Gastrocnemius medialis (tissue), 4 donors: ENCODE results near the gene ATAD3C. TPM values are rescaled to one million over a fixed set of nuclear protein-coding genes. Genes with fewer than 3 reads are reported as not detected.
"Not testable (repeated sequence)": the region's sequence is repeated elsewhere in the genome, so short reads cannot be mapped to it uniquely, and the experiment has no call there.

Source experiments
- ATAC-seq, 2 donors: fragments of 150-250 bp; one replicate each; pipeline ENCODE4 v1.9.1; 2016
- DNase-seq, 2 donors: peaks; one replicate each; pipeline ENCODE4 v3.0.0-alpha.2; 2019
- H3K27ac ChIP-seq, 4 donors: fragments of 200-600 bp; sonication (generic); 1 replicate in 1 of 4; 2 replicates in 3 of 4; pipeline ENCODE4 v1.5.1; 2016 to 2018; ENCODE audit warnings: mild to moderate bottlenecking in 2 of 4, moderate library complexity in 1 of 4
- H3K27me3 ChIP-seq, 3 donors: fragments of 200-600 bp; sonication (generic) in 2 of 3; 1 replicate in 1 of 3; 2 replicates in 2 of 3; pipeline versions ENCODE4 v1.5.1 to v1.6.0; 2016 to 2019; ENCODE audit warnings: mild to moderate bottlenecking in 1 of 3, moderate library complexity in 1 of 3
- H3K36me3 ChIP-seq, 2 donors: fragments of 200-600 bp; sonication (generic) in 1 of 2; one replicate each; pipeline ENCODE4 v1.5.1; 2017 to 2018
- H3K4me1 ChIP-seq, 2 donors: fragments of 200-600 bp; sonication (generic) in 1 of 2; one replicate each; pipeline ENCODE4 v1.5.1; 2016 to 2017; ENCODE audit warnings: mild to moderate bottlenecking in 2 of 2
- H3K4me3 ChIP-seq, 4 donors: fragments of 200-600 bp; sonication (generic) in 3 of 4; 1 replicate in 1 of 4; 2 replicates in 3 of 4; pipeline ENCODE4 v1.5.1; 2016 to 2019; ENCODE audit warnings: mild to moderate bottlenecking in 2 of 4
- H3K9me3 ChIP-seq, 3 donors: fragments of 200-600 bp; sonication (generic) in 2 of 3; 1 replicate in 1 of 3; 2 replicates in 2 of 3; pipeline ENCODE4 v1.5.1; 2016 to 2019
- POLR2A ChIP-seq, 2 donors: fragments of 450-650 bp; IDR thresholded peaks; one replicate each; pipeline ENCODE4 v1.6.1; 2017; ENCODE audit warnings: antibody characterized with exemption in 2 of 2, mild to moderate bottlenecking in 2 of 2, moderate library complexity in 2 of 2
- in situ Hi-C, 4 donors: fragments of 200-750 bp; cut with MboI; loops; one replicate each; pipeline versions ENCODE4 v1.15.0 to v1.8.0; 2017; ENCODE audit warnings: low sequenced_read_pairs in 4 of 4
- intact Hi-C: fragments of 100-400 bp; cut with DNase I; formaldehyde crosslinking; loops from one replicate; pipeline ENCODE4 v1.15.1; 2023; ENCODE audit warnings: low total_unique reads
- total RNA-seq, 4 donors: library from RNA; depleted of rRNA; stranded (reverse); fragments of >200 nt; gene quantifications; one replicate each; pipeline versions ENCODE4 v1.1.0 to v1.2.3, GENCODE V29; 2016
- TF ChIP-seq, protein P1 (sequence below), 5 experiments: fragments of 450-650 bp in 3 of 5; fragments of 200-600 bp in 2 of 5; sonication (generic) in 2 of 5; IDR thresholded peaks in 4 of 5; conservative IDR thresholded peaks in 1 of 5; 1 replicate in 4 of 5; 2 replicates in 1 of 5; pipeline ENCODE4 v1.5.1; 2016 to 2019; ENCODE audit warnings: antibody characterized with exemption in 5 of 5, mild to moderate bottlenecking in 3 of 5, moderate library complexity in 3 of 5

The ATAD3C gene
- total RNA-seq, 4 donors from 2014 or later = 0.07 TPM; not detected in 3

DNA sequence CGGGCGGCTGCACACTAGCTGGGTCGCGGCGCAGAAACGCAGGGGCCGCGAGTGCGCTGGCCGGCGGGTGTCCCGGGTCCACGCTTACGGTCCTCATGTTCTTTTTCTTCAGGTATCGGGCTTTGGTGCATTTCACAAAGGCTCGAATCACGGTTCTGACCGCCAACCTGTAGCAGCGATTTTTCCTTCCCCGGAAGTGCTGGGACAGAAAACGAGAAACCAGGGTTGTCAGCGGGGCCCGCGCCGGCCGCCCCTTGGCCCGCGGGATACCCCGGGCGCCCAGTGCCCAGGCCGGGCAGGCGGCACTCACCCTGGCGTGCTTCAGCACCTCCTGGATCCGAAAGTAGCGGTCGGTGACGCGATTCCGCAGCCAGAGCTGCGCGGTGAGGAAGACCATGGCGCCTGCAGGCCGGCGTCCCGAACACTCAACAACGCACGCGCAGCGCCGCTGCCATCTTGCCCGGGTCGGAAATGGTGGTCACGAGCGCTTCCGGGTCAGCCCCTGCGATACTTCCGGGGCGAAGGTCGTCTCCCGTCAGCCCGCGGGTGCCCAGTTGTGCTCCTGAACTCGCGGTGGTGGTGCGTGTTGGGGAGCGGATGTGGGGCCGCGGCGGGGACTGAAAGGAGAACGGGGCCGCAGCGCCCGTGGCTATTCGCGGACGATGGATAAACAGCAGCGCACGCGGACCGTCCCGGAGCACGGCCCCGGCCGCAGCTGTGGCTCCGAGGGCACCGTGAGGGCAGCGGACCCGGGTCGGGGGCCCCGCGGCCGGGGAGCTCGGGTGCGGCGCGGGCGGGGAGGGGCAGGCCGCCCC, 42.5 kb upstream of the ATAD3C start, which contains the start of gene MRPL20:
MRPL20 (minus strand) TSS at position 473 of the 815 bp plus-strand sequence; CDS start at position 397, 76 bp downstream.
- H3K36me3 ChIP-seq = peaks cover 0 to 15% of the 10 kb centered on the region in 2 donors
- TF ChIP-seq POLR2A (IDR thresholded peaks at IDR 0.05) = peak; percentile 62 to 86
- TF ChIP-seq, protein P1, sequence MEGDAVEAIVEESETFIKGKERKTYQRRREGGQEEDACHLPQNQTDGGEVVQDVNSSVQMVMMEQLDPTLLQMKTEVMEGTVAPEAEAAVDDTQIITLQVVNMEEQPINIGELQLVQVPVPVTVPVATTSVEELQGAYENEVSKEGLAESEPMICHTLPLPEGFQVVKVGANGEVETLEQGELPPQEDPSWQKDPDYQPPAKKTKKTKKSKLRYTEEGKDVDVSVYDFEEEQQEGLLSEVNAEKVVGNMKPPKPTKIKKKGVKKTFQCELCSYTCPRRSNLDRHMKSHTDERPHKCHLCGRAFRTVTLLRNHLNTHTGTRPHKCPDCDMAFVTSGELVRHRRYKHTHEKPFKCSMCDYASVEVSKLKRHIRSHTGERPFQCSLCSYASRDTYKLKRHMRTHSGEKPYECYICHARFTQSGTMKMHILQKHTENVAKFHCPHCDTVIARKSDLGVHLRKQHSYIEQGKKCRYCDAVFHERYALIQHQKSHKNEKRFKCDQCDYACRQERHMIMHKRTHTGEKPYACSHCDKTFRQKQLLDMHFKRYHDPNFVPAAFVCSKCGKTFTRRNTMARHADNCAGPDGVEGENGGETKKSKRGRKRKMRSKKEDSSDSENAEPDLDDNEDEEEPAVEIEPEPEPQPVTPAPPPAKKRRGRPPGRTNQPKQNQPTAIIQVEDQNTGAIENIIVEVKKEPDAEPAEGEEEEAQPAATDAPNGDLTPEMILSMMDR (IDR thresholded peaks at IDR 0.05 in 4 of 5, conservative IDR thresholded peaks at IDR 0.05 in 1 of 5) = no peak
- in situ Hi-C loops = no loop called here
- peaks cover 35% of the 10 kb centered on the region in 2 donors for H3K4me1 ChIP-seq
- H3K4me3 ChIP-seq = peak within 1 kb of the TSS; percentile 85 to 100 (median 93)
- ATAC-seq (peak; percentile 97 to 98), DNase-seq (peak; percentile 91 to 93)
- H3K27ac ChIP-seq = peak within 1 kb of the TSS; percentile 79 to 95 (median 84)
- H3K9me3 ChIP-seq = no peaks in the 10 kb centered on the region
- H3K27me3 ChIP-seq = no peaks in the 10 kb centered on the region
- intact Hi-C loops = loop anchor here (1.0 to 2.0 kb wide), 3 partner anchors 8 to 134 kb away; partner anchors contain the start of genes AURKAIP1, CCNL2 and UBE2J2

DNA sequence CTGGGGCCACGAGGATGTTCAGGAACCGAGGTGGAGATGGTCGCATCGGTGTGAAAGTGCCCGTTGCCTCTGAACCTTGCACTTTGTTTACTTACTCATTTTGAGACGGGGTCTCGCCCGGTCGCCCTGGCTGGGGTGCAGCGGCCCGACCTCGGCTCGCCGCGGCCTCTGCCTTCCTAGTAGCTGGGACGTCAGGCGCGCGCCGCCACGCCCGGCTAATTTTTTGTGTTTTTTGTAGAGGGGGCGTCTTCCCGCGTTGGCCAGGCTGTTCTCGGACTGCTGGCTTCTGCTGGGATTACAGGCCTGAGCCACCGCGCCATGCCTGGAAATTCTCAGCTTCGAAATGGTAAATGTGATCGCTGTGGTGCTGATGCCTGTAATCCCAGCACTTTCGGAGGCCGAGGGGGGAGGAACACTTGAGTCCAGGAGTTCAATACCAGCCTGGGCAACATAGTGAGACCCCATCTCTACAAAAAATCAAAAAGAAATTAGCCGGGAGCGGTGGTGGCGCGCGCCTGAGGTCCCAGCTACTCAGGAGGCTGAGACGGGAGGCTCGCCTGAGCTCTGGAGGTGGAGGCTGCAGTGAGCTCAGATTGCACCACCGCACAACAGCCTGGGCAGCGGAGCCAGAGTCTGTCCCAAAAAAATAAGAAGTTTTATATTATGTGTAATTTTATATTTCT, 41.7 kb upstream of the ATAD3C start:
- peaks cover 0 to 15% of the 10 kb centered on the region in 2 donors for H3K36me3 ChIP-seq
- DNase-seq (no peak), ATAC-seq (peak; percentile 21 to 22)
- H3K4me3 ChIP-seq = peak overlapping the region; percentile 85 to 100 (median 93)
- H3K27me3 ChIP-seq = no peaks in the 10 kb centered on the region
- intact Hi-C loops = loop anchor here (1.0 to 2.0 kb wide), 3 partner anchors 8 to 135 kb away; partner anchors contain the start of genes AURKAIP1, CCNL2 and UBE2J2
- no peaks in the 10 kb centered on the region for H3K9me3 ChIP-seq
- H3K4me1 ChIP-seq = peaks cover 33 to 35% of the 10 kb centered on the region in 2 donors
- peak overlapping the region; percentile 79 to 95 (median 84) for H3K27ac ChIP-seq
- no peak for TF ChIP-seq POLR2A (IDR thresholded peaks at IDR 0.05)
- TF ChIP-seq, protein P1 (IDR thresholded peaks at IDR 0.05 in 4 of 5, conservative IDR thresholded peaks at IDR 0.05 in 1 of 5) = no peak
- in situ Hi-C loops = no loop called here

DNA sequence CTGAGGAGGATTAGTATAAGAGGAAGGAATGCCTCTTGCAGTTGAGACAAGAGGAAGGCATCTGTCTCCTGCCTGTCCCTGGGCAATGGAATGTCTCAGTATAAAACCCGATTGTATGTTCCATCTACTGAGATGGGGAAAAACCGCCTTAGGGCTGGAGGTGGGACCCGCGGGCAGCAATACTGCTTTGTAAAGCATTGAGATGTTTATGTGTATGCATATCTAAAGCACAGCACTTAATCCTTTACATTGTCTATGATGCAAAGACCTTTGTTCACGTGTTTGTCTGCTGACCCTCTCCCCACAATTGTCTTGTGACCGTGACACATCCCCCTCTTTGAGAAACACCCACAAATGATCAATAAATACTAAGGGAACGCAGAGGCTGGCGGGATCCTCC, 39.3 kb upstream of the ATAD3C start:
- intact Hi-C loops, H3K27me3 ChIP-seq, H3K36me3 ChIP-seq, ATAC-seq, H3K9me3 ChIP-seq, H3K4me3 ChIP-seq, in situ Hi-C loops, H3K27ac ChIP-seq, DNase-seq: not testable (repeated sequence)
- H3K4me1 ChIP-seq = peaks cover 30% of the 10 kb centered on the region in 2 donors

DNA sequence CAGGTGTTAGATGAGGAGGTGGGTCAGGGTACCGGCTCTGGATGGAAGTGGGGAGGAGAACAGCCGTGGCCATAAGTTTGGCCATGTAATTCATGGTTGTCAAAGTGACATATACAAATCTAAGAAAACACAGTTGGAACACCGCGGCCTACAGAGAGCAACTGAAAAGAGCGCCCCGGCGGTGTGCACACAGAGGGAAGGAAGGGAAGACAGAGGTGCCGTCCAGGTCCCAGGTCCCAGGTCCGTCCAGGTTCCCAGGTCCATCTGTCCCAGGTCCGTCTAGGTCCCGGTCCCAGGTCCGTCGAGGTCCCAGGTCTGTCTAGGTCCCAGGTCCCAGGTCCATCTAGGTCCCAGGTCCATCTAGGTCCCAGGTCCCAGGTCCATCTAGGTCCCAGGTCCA, 37.9 kb upstream of the ATAD3C start:
- Histone ChIP-seq H3K27ac (no peak overlapping the region), H3K36me3 (no peaks in the 10 kb centered on the region), H3K4me3 (no peak overlapping the region), H3K9me3 (no peaks in the 10 kb centered on the region), H3K4me1 (peaks cover 16 to 18% of the 10 kb centered on the region in 2 donors), H3K27me3 (no peaks in the 10 kb centered on the region)
- TF ChIP-seq, protein P1 (IDR thresholded peaks at IDR 0.05 in 4 of 5, conservative IDR thresholded peaks at IDR 0.05 in 1 of 5) = no peak
- no peak for TF ChIP-seq POLR2A (IDR thresholded peaks at IDR 0.05)
- ATAC-seq = no peak
- in situ Hi-C loops (no loop called here), intact Hi-C loops (no loop called here)
- DNase-seq = no peak

DNA sequence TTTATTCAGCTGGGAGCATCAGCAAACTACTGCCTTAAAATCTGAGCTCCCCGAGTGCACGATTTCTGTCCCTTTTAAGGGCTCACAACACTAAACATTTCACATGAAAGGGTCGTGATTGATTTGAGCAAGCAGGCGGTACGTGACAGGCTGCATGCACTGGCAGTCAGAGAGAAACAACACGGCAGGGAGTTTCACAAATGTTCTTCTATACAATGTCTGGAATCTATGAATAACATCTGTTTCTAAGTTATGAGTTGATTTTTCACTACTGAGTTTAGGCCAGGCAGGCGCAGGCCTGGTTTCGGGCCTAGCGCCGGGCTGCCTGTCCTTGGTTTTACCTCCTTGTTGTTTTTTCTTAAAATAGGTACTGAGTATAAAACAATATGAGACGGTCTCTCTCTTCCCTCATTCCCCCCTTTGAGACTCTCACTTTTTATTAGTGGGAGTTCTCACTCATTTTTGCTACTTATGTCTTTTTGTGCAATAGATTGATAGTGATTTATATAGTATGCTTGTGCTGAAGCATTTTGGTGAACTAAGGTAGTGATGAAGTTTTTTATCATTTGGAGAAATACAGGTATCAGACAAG, 37.1 kb upstream of the ATAD3C start:
- in situ Hi-C loops, ATAC-seq, H3K9me3 ChIP-seq, DNase-seq, intact Hi-C loops, H3K36me3 ChIP-seq, H3K4me3 ChIP-seq, H3K27ac ChIP-seq, H3K27me3 ChIP-seq: not testable (repeated sequence)
- peaks cover 15 to 18% of the 10 kb centered on the region in 2 donors for H3K4me1 ChIP-seq
